ENCODE data around the gene IPPK.
A peak's percentile ranks its signal among the peaks of the same experiment; 100 is the strongest.
"Not testable (repeated sequence)": the region's sequence is repeated elsewhere in the genome, so short reads cannot be mapped to it uniquely, and the experiment has no call there.

The IPPK gene

DNA sequence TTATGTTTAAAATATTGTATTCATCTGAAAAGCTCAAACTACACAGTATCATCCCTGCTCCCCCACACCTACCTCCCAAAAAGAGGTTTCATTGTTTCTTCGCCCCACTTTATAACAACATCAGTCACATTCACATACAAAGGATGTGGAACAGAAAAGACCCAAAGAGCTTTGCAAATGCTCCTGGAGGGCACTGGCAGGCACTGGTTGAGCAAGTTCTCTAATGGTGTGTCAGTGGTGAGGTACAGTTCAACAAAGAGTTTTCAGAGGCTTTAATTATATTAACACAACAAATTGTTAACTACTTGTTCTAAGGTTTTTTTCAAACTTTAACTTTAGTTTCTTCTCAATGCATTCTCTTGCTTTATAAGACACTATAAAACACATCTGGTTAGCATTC is 80.0 kb downstream of the IPPK start:
- peaks cover 0 to 7% of the 10 kb centered on the region in 2 donors for H3K4me1 ChIP-seq (ENCODE audit: control insufficient read depth in 2 of 2, insufficient read depth in 1 of 2, low read depth in 1 of 2, low read length in 2 of 2)
- no peak overlapping the region for H3K4me2 ChIP-seq (ENCODE audit: insufficient read depth, low read length, poor library complexity, severe bottlenecking)
- no peak overlapping the region for H4K8ac ChIP-seq (ENCODE audit: low read depth, low read length)
- no peaks in the 10 kb centered on the region for H3K36me3 ChIP-seq (replicated peaks in 1 of 2; ENCODE audit: control insufficient read depth in 2 of 2, insufficient read depth in 2 of 2, low read length in 2 of 2)
- peaks cover 0 to 3% of the 10 kb centered on the region in 2 donors for H3K9me3 ChIP-seq (replicated peaks in 1 of 2; ENCODE audit: control insufficient read depth in 2 of 2, insufficient read depth in 1 of 2, low read depth in 1 of 2, low read length in 2 of 2)
- no peak overlapping the region for H3K23ac ChIP-seq (ENCODE audit: low read depth, low read length, poor library complexity)
- no peaks in the 10 kb centered on the region for H3K79me1 ChIP-seq (ENCODE audit: low read depth, low read length)
- no peaks in the 10 kb centered on the region for H3K27me3 ChIP-seq (ENCODE audit: control insufficient read depth in 3 of 3, insufficient read depth in 3 of 3, low read depth in 1 of 3, low read length in 3 of 3)
- DNase-seq (ENCODE audit: low spot score): no peak
- no peak overlapping the region for H2BK15ac ChIP-seq (ENCODE audit: low read length)
- H3K18ac ChIP-seq (ENCODE audit: low read length): no peak overlapping the region
- no peak overlapping the region for H4K91ac ChIP-seq (ENCODE audit: low read depth, low read length, poor library complexity)
- H3K9ac ChIP-seq (ENCODE audit: low read depth, low read length, poor library complexity): no peak overlapping the region
- H2BK120ac ChIP-seq (ENCODE audit: low read depth, low read length): no peak overlapping the region
- H3K27ac ChIP-seq (replicated peaks; ENCODE audit: low read length): no peak overlapping the region
- H3K4ac ChIP-seq (ENCODE audit: low read length): no peak overlapping the region
- H3K4me3 ChIP-seq (ENCODE audit: low read length in 2 of 2): no peak overlapping the region
- no peak overlapping the region for H2BK12ac ChIP-seq (ENCODE audit: low read length)
- no CpG with 5 or more reads among the region's 1 CpG for WGBS, 2 donors (ENCODE audit: extremely low coverage in 2 of 2, insufficient read length in 2 of 2, insufficient replicate concordance in 1 of 2)
- peak overlapping the region; percentile 8 for H2AFZ ChIP-seq (ENCODE audit: low read length)
- H2AK5ac ChIP-seq (ENCODE audit: low read depth, low read length): no peak overlapping the region
- no peak overlapping the region for H3K14ac ChIP-seq (ENCODE audit: low read length)
- H2BK5ac ChIP-seq (ENCODE audit: low read length): no peak overlapping the region

- Histone ChIP-seq H2AFZ (ENCODE audit: low read length) (no peak overlapping the region), H4K91ac (ENCODE audit: low read depth, low read length, poor library complexity) (no peak overlapping the region), H3K9me3 (replicated peaks in 1 of 2; ENCODE audit: control insufficient read depth in 2 of 2, insufficient read depth in 1 of 2, low read depth in 1 of 2, low read length in 2 of 2) (no peaks in the 10 kb centered on the region), H2AK5ac (ENCODE audit: low read depth, low read length) (no peak overlapping the region), H3K14ac (ENCODE audit: low read length) (no peak overlapping the region), H2BK5ac (ENCODE audit: low read length) (no peak overlapping the region), H2BK15ac (ENCODE audit: low read length) (no peak overlapping the region), H3K4me1 (ENCODE audit: control insufficient read depth in 2 of 2, insufficient read depth in 1 of 2, low read depth in 1 of 2, low read length in 2 of 2) (no peaks in the 10 kb centered on the region), H2BK120ac (ENCODE audit: low read depth, low read length) (no peak overlapping the region), H3K4me3 (ENCODE audit: low read length in 2 of 2) (no peak overlapping the region), H3K4ac (ENCODE audit: low read length) (no peak overlapping the region), H3K9ac (ENCODE audit: low read depth, low read length, poor library complexity) (no peak overlapping the region), H3K27ac (replicated peaks; ENCODE audit: low read length) (no peak overlapping the region), H2BK12ac (ENCODE audit: low read length) (no peak overlapping the region), H3K27me3 (ENCODE audit: control insufficient read depth in 3 of 3, insufficient read depth in 3 of 3, low read depth in 1 of 3, low read length in 3 of 3) (no peaks in the 10 kb centered on the region), H3K23ac (ENCODE audit: low read depth, low read length, poor library complexity) (no peak overlapping the region), H3K79me1 (ENCODE audit: low read depth, low read length) (no peaks in the 10 kb centered on the region), H3K18ac (ENCODE audit: low read length) (no peak overlapping the region), H3K36me3 (replicated peaks in 1 of 2; ENCODE audit: control insufficient read depth in 2 of 2, insufficient read depth in 2 of 2, low read length in 2 of 2) (no peaks in the 10 kb centered on the region), H4K8ac (ENCODE audit: low read depth, low read length) (no peak overlapping the region), H3K4me2 (ENCODE audit: insufficient read depth, low read length, poor library complexity, severe bottlenecking) (no peak overlapping the region)
- DNase-seq (ENCODE audit: low spot score): no peak
- no CpG with 5 or more reads among the region's 1 CpG for WGBS, 2 donors (ENCODE audit: extremely low coverage in 2 of 2, insufficient read length in 2 of 2, insufficient replicate concordance in 1 of 2)
Measured at GRCh38 chr9:92576175-92576574, 93.8 kb downstream of the IPPK start.

DNA sequence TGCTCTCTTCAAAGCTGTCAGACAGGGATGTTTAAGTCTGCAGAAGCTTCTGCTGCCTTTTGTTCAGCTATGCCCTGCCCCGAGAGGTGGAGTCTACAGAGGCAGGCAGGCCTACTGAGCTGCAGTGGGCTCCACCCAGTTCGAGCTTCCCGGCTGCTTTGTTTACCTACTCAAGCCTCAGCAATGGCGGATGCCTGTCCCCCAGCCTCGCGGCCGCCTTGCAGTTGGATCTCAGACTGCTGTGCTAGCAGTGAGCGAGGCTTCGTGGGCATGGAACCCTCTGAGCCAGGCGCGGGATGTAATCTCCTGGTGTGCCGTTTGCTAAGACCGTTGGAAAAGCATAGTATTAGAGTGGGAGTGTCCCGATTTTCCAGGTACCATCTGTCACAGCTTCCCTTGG is 96.3 kb downstream of the IPPK start:
- not testable (repeated sequence) for H2AK5ac ChIP-seq (ENCODE audit: low read depth, low read length); H2BK5ac ChIP-seq (ENCODE audit: low read length); H2AFZ ChIP-seq (ENCODE audit: low read length); H2BK120ac ChIP-seq (ENCODE audit: low read depth, low read length); H3K23ac ChIP-seq (ENCODE audit: low read depth, low read length, poor library complexity); H3K9ac ChIP-seq (ENCODE audit: low read depth, low read length, poor library complexity); H3K9me3 ChIP-seq (replicated peaks in 1 of 2; ENCODE audit: control insufficient read depth in 2 of 2, insufficient read depth in 1 of 2, low read depth in 1 of 2, low read length in 2 of 2); H3K27ac ChIP-seq (replicated peaks; ENCODE audit: low read length); H3K4me3 ChIP-seq (ENCODE audit: low read length in 2 of 2); H3K4me2 ChIP-seq (ENCODE audit: insufficient read depth, low read length, poor library complexity, severe bottlenecking); H4K91ac ChIP-seq (ENCODE audit: low read depth, low read length, poor library complexity); H4K8ac ChIP-seq (ENCODE audit: low read depth, low read length); H3K4ac ChIP-seq (ENCODE audit: low read length); H2BK15ac ChIP-seq (ENCODE audit: low read length); H3K79me1 ChIP-seq (ENCODE audit: low read depth, low read length); H3K27me3 ChIP-seq (ENCODE audit: control insufficient read depth in 3 of 3, insufficient read depth in 3 of 3, low read depth in 1 of 3, low read length in 3 of 3); DNase-seq (ENCODE audit: low spot score); H2BK12ac ChIP-seq (ENCODE audit: low read length); H3K14ac ChIP-seq (ENCODE audit: low read length); H3K36me3 ChIP-seq (replicated peaks in 1 of 2; ENCODE audit: control insufficient read depth in 2 of 2, insufficient read depth in 2 of 2, low read length in 2 of 2); H3K4me1 ChIP-seq (ENCODE audit: control insufficient read depth in 2 of 2, insufficient read depth in 1 of 2, low read depth in 1 of 2, low read length in 2 of 2); H3K18ac ChIP-seq (ENCODE audit: low read length)
- no CpG with 5 or more reads among the region's 14 CpGs for WGBS, 2 donors (ENCODE audit: extremely low coverage in 2 of 2, insufficient read length in 2 of 2, insufficient replicate concordance in 1 of 2)

DNA sequence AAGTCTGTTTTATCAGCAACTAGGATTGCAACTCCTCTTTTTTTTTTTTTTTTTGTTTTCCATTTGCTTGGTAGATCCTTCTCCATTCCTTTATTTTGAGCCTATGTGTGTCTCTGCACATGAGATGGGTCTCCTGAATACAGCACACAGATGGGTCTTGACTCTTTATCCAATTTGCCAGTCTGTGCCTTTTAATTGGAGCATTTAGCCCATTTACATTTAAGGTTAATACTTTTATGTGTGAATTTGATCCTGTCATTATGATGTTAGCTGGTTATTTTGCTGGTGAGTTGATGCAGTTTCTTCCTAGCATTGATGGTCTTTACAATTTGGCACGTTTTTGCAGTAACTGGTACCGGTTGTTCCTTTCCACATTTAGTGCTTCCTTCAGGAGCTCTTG is 98.1 kb downstream of the IPPK start:
- not testable (repeated sequence) for H2AFZ ChIP-seq (ENCODE audit: low read length); H3K23ac ChIP-seq (ENCODE audit: low read depth, low read length, poor library complexity); H2BK5ac ChIP-seq (ENCODE audit: low read length); DNase-seq (ENCODE audit: low spot score); H3K4me2 ChIP-seq (ENCODE audit: insufficient read depth, low read length, poor library complexity, severe bottlenecking); H3K27me3 ChIP-seq (ENCODE audit: control insufficient read depth in 3 of 3, insufficient read depth in 3 of 3, low read depth in 1 of 3, low read length in 3 of 3); H2BK15ac ChIP-seq (ENCODE audit: low read length); H3K4me1 ChIP-seq (ENCODE audit: control insufficient read depth in 2 of 2, insufficient read depth in 1 of 2, low read depth in 1 of 2, low read length in 2 of 2); H3K9me3 ChIP-seq (replicated peaks in 1 of 2; ENCODE audit: control insufficient read depth in 2 of 2, insufficient read depth in 1 of 2, low read depth in 1 of 2, low read length in 2 of 2); H2BK120ac ChIP-seq (ENCODE audit: low read depth, low read length); H3K4me3 ChIP-seq (ENCODE audit: low read length in 2 of 2); H3K79me1 ChIP-seq (ENCODE audit: low read depth, low read length); H3K36me3 ChIP-seq (replicated peaks in 1 of 2; ENCODE audit: control insufficient read depth in 2 of 2, insufficient read depth in 2 of 2, low read length in 2 of 2); H4K91ac ChIP-seq (ENCODE audit: low read depth, low read length, poor library complexity); H3K14ac ChIP-seq (ENCODE audit: low read length); H3K4ac ChIP-seq (ENCODE audit: low read length); H2AK5ac ChIP-seq (ENCODE audit: low read depth, low read length); H3K27ac ChIP-seq (replicated peaks; ENCODE audit: low read length); H4K8ac ChIP-seq (ENCODE audit: low read depth, low read length); H2BK12ac ChIP-seq (ENCODE audit: low read length); H3K18ac ChIP-seq (ENCODE audit: low read length); H3K9ac ChIP-seq (ENCODE audit: low read depth, low read length, poor library complexity)
- no CpG with 5 or more reads among the region's 2 CpGs for WGBS, 2 donors (ENCODE audit: extremely low coverage in 2 of 2, insufficient read length in 2 of 2, insufficient replicate concordance in 1 of 2)

Data from neuronal stem cell (in vitro differentiated cells).